GM10847 (cell line): ENCODE data around the gene GALK1.

ENCODE experiments used
- POLR2A ChIP-seq: IDR thresholded peaks from 2 replicates; pipeline ENCODE4 v1.6.1; 2011; ENCODE audit not compliant: insufficient read length; ENCODE audit errors: extremely low read depth

Gene GALK1

GRCh38 chr17:75730065-75730464, 34.9 kb downstream of the GALK1 start:
- no peak for TF ChIP-seq POLR2A

DNA sequence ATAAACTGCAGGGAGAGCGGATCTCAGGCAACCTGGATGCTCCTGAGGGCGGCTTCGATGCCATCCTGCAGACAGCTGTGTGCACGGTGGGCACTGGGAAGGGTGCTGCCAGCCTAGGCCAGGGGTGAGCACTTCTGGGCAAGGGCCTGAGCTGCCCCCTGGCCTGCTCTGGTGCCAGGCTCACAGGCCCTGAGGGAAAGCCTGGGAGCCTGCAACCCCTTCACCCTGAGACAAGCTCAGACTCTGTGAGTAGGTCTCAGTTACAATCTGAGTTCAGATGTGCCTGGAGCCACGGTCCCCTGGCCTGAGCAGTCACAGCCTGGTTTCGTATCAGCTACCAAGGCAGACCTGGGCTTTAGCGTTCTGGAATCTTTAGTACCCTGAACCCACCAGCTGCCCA, 35.6 kb downstream of the GALK1 start:
- no peak for TF ChIP-seq POLR2A

DNA sequence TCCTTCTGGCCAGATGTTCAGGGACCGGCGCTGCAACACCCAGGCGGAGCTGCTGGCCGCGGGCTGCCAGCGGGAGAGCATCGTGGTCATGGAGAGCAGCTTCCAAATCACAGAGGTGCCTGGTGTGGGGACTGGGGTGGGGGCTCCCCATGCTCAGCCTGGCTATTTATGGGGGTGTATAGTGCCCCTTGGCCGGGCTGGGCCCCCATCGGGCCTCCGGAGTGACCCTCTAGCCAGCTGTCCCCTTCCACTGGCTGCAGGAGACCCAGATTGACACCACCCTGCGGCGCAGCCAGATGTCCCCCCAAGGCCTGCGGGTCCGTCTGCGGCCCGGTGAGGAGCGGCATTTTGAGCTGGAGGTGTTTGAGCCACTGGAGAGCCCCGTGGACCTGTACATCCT, 37.6 kb downstream of the GALK1 start:
- TF ChIP-seq POLR2A, result no peak

DNA sequence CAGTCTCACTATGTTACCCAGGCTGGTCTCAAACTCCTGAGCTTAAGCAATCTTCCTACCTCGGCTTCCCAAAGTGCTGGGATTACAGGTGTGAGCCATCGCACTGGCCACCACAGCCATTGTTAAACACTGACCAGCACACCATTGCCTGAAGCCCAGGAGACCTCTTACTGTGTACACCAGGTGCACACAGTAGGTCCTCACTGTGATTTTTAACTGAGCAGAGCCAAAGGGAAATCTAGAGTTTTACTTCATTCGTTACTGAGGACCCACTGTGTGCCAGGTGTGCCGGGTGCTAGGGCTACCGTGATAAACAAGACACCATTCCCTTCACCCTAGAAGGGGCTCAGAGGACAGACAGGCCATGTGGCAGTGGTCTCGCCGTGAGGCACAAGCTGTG, 39.5 kb downstream of the GALK1 start:
- no peak for TF ChIP-seq POLR2A

- no peak for TF ChIP-seq POLR2A
These were observed 40.7 kb downstream of the GALK1 start for GRCh38 chr17:75724016-75725003.

DNA sequence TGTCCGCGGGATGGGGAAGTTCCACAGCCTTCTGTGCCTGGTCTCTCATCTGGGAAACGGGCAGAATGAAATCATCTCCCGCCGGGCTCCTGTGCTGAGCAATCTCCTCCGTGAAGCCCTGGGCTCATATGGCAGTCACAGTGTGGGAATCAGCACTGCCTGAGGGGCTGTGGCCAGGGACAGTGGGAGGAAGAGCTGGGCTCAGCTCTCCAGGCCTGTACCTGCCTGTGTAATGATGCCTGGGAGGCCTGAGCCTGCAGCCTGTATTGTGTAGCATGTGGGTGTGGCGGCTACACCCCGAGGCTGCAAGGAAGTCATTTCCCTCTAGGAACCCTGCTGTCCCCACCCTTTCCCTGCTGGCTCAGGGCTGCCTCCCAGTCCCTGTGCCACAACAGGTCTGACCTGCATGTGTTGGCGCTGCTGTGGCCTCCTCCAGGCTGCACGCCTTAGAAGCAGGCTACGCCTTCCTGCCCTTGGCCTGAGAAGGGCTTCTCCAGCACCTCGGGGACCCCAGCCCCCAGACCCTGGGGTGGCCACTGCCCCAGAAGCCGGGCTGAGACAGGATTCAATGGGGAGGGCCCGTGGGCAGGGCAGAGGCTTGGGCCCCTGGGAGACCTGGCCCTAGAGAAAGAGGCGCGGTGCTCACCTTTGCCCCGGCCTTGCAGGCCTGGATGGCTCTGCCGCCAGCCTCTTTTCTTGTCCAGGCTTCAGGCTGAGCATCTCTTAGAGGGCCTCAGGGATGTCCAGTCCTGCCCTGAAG, 41.6 kb downstream of the GALK1 start:
- no peak for TF ChIP-seq POLR2A

DNA sequence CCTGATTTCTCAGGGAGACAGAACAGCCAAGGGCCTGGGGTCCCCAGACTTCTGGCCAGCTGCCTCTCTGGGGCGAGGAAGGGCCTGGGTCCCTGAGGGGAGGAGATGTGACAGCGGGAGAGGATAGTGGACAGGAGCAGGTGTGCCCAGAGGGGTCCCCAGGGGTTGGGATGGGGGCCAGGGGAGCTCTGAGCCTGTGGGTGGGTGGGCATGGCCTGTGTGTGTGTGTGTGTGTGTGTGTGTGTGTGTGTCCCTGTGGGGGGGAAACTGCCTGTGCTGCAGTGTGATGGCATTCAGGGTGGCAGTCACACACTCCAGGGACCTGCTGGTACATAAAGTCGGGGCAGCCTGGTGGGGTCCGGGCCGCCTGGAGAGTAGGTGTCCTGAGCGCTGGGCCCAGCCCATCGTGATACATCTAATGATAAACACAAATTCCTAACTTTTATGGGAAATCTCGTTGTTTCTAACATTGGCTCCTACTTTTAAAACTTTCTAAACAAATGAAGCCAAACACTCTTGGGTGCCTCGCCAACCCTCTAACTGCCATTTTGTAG, 42.4 kb downstream of the GALK1 start:
- TF ChIP-seq POLR2A, result no peak

DNA sequence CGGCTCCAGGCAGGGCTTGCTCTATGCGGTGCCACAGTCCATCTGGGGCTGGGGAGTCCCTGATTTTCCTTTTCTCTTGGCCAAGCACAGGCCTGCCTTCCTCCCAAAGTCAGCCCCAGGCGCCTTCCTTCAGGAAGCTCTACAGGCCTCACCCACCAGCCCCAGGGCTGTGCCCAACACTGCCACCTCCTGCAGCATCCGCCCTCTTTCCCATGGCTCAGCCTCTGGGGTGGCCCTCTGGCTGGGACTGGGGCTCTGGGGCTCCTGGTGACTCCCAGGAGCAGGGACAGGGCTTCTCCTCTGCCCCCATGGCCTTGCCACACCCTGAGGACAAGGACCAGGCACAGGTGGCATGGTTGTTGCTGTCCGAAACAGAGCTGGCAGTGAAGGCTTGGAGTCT, 42.9 kb downstream of the GALK1 start:
- TF ChIP-seq POLR2A, result no peak

GRCh38 chr17:75721463-75722011, 43.5 kb downstream of the GALK1 start:
- no peak for TF ChIP-seq POLR2A

DNA sequence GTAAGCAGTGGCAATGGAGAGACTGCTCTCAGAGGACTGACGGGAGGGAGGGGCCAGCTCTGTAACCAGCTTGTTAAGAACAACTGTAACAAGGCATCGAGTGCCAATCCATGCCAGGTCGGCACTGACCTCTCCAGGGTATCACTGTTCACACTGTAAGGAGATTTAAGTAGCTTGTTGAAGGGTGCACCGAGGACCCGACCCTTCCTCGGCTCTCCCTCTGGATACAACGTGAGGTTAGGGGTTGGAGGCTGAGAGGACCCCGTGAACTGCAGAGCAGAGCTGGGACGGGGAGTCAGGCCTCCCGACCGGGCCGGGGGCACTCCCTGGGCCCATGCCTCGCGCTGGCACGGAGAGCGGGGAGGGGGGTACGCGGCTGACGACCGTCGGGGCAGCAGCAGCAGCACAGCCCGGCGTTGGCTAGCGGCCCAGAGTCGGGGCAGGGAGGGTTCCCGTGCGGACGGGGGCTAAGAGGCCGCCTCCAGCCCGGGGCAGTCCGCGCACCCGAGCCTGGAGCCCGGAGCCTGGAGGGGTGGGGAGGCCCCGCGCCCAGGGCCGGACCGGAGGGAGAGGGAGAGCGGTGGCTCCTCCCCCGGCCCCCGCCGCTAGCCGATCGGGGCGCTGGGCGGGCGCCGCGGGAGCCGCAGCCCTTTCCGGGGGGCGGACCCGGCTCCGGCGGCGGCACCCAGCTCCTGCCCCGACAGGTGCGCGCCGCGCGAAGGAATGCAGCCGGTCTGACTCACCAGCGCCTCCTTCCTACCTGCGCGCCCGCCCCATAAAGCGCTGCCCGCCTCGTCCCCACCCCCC, 44.1 kb downstream of the GALK1 start, which contains the start of gene ITGB4:
Gene ITGB4, plus strand, starts transcription at position 804 of the 807 bp plus-strand sequence. CDS start 3,245 bp downstream, outside the sequence.
- TF ChIP-seq POLR2A, result no peak

GRCh38 chr17:75719732-75720131, 45.3 kb downstream of the GALK1 start:
- no peak for TF ChIP-seq POLR2A

DNA sequence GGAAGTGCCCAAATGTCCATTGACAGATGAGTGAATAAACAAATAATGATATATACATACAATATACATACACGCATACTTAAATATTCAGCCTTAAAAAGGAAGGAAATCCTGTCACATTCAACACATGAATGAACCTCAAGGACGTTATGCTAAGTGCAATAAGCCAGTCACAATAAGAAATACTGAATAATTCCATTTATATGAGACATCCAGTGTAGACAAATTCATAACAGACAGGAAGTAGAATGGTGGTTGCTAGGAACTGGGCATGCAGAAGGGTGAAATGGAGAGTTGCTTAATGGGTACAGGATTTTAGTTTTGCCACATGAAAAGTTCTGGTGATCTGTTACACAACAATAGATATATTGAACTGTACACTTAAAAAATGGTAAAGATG, 52.5 kb downstream of the GALK1 start:
- TF ChIP-seq POLR2A, result no peak
